Left lung (tissue), 10 donors: ENCODE data around the gene IVD. TPM values are rescaled to one million over a fixed set of nuclear protein-coding genes. Genes with fewer than 3 reads are reported as not detected.

ENCODE experiments used
- ATAC-seq: fragments of 200-7000 bp; cut with Tn5 transposase; one replicate; pipeline ENCODE4 v1.9.1; 2020; ENCODE audit warnings: moderate library complexity
- DNase-seq, 4 donors: peaks; one replicate each; pipeline ENCODE4 v3.0.0-alpha.2; 2013 to 2020
- H3K27ac ChIP-seq, 2 donors: fragments of 200-600 bp; sonication (generic) in 1 of 2; one replicate each; pipeline versions ENCODE4 v1.5.0 to v1.8.0; 2020 to 2021
- H3K27me3 ChIP-seq, 2 donors: fragments of 200-600 bp; sonication (generic) in 1 of 2; one replicate each; pipeline versions ENCODE4 v1.5.0 to v1.8.0; 2020 to 2021
- H3K36me3 ChIP-seq, 2 donors: fragments of 200-600 bp; sonication (generic) in 1 of 2; one replicate each; pipeline versions ENCODE4 v1.5.0 to v1.8.0; 2020 to 2021
- H3K4me1 ChIP-seq, 2 donors: fragments of 200-600 bp; one replicate each; pipeline ENCODE4 v1.8.0; 2021
- H3K4me3 ChIP-seq, 2 donors: fragments of 200-600 bp; sonication (generic) in 1 of 2; one replicate each; pipeline versions ENCODE4 v1.5.0 to v1.8.0; 2020 to 2021; ENCODE audit warnings: mild to moderate bottlenecking in 1 of 2
- H3K9me3 ChIP-seq, 2 donors: fragments of 200-600 bp; sonication (generic) in 1 of 2; one replicate each; pipeline versions ENCODE4 v1.5.0 to v1.8.0; 2020 to 2021
- CTCF ChIP-seq, 2 donors: fragments of 200-600 bp; sonication (generic) in 1 of 2; IDR thresholded peaks; one replicate each; pipeline versions ENCODE4 v1.5.0 to v1.8.0; 2021; ENCODE audit warnings: antibody characterized with exemption in 2 of 2
- intact Hi-C, 2 donors: fragments of 100-400 bp; cut with DNase I; formaldehyde crosslinking; loops; one replicate each; pipeline versions ENCODE4 v1.11.2 to v1.14.2; 2022
- polyA plus RNA-seq, 6 donors: library from polyadenylated mRNA; unstranded; fragments of 120-200 nt; gene quantifications; one replicate each; pipeline ENCODE4 v1.2.1, GENCODE V29; 2013; ENCODE audit not compliant: insufficient read length in 6 of 6
- total RNA-seq, 2 donors: library from RNA; stranded (reverse); fragmentation: NEBNext Ultra II Directional; extraction: Animal tissue kit (Norgen Biotek cat#: 25700); gene quantifications; one replicate each; pipeline ENCODE4 v1.2.1, GENCODE V29; 2021
- donor health status: DM: no; HTN: yes; CAD: no.
- donor health status: DM: no; HTN: no; CAD: no.

Gene IVD
- total and polyA plus RNA-seq, 8 donors = 61.9 to 132 (median 111) TPM

- Histone ChIP-seq H3K9me3 (no peaks in the 10 kb centered on the region), H3K36me3 (no peaks in the 10 kb centered on the region), H3K27ac (no peak overlapping the region), H3K27me3 (peaks cover 23 to 61% of the 10 kb centered on the region in 2 donors), H3K4me3 (peak overlapping the region; percentile 19 to 28), H3K4me1 (peaks cover 16 to 22% of the 10 kb centered on the region in 2 donors)
- ATAC-seq (no peak), DNase-seq (peak in 1 of 4 donors; percentile 72)
- intact Hi-C loops = no loop called here
- TF ChIP-seq CTCF (IDR thresholded peaks at IDR 0.05) = no peak
These were observed 30.1 kb downstream of the IVD start for GRCh38 chr15:40435710-40436089.

GRCh38 chr15:40436116-40436891 is 30.7 kb downstream of the IVD start:
- peak overlapping the region; percentile 19 to 28 for H3K4me3 ChIP-seq
- peak in 1 of 4 donors; percentile 68 for DNase-seq

GRCh38 chr15:40436892-40437751 is 31.5 kb downstream of the IVD start:
- TF ChIP-seq CTCF (IDR thresholded peaks at IDR 0.05) = no peak
- DNase-seq (peak in 1 of 4 donors; percentile 72), ATAC-seq (no peak)
- Histone ChIP-seq H3K27ac (no peak overlapping the region), H3K4me3 (no peak overlapping the region), H3K36me3 (no peaks in the 10 kb centered on the region), H3K9me3 (no peaks in the 10 kb centered on the region), H3K4me1 (peaks cover 16 to 27% of the 10 kb centered on the region in 2 donors), H3K27me3 (peaks cover 23 to 67% of the 10 kb centered on the region in 2 donors)
- intact Hi-C loops = no loop called here

More at GRCh38 chr15:40436116-40436891, 30.7 kb downstream of the IVD start:
- Histone ChIP-seq H3K27ac (no peak overlapping the region), H3K36me3 (no peaks in the 10 kb centered on the region), H3K4me1 (peaks cover 16 to 22% of the 10 kb centered on the region in 2 donors), H3K9me3 (no peaks in the 10 kb centered on the region), H3K27me3 (peaks cover 23 to 61% of the 10 kb centered on the region in 2 donors)
- intact Hi-C loops = no loop called here
- peak; percentile 5 for ATAC-seq
- no peak for TF ChIP-seq CTCF (IDR thresholded peaks at IDR 0.05)

- no peak for TF ChIP-seq CTCF (IDR thresholded peaks at IDR 0.05)
- H3K4me1 ChIP-seq = peaks cover 21 to 36% of the 10 kb centered on the region in 2 donors
- no peak overlapping the region for H3K27ac ChIP-seq
- DNase-seq (peak in 1 of 4 donors; percentile 72), ATAC-seq (no peak)
- intact Hi-C loops = no loop called here
- H3K27me3 ChIP-seq = peaks cover 23 to 71% of the 10 kb centered on the region in 2 donors
- H3K36me3 ChIP-seq = no peaks in the 10 kb centered on the region
- H3K9me3 ChIP-seq = no peaks in the 10 kb centered on the region
- no peak overlapping the region for H3K4me3 ChIP-seq
These were observed 32.4 kb downstream of the IVD start for GRCh38 chr15:40437752-40438687.
